Trophoblast cell (in vitro differentiated cells and primary cell): ENCODE data around the gene SERHL2.
"Not testable (repeated sequence)": the region's sequence is repeated elsewhere in the genome, so short reads cannot be mapped to it uniquely, and the experiment has no call there.

Experiments used
- DNase-seq, 2 donors: peaks; one replicate each; pipeline ENCODE4 v3.0.0-alpha.2; 2016
- H2AFZ ChIP-seq: 2 replicates; pipeline ENCODE4 v1.6.1; 2013; ENCODE audit warnings: low read length, moderate library complexity, mild to moderate bottlenecking; ENCODE audit not compliant: insufficient read depth, poor library complexity
- H2AK5ac ChIP-seq: 2 replicates; pipeline ENCODE4 v1.6.1; 2013; ENCODE audit warnings: mild to moderate bottlenecking, low read length
- H2BK120ac ChIP-seq: 2 replicates; pipeline ENCODE4 v1.6.1; 2013; ENCODE audit warnings: low read length, mild to moderate bottlenecking, moderate library complexity; ENCODE audit not compliant: insufficient read depth, poor library complexity
- H2BK12ac ChIP-seq: 2 replicates; pipeline ENCODE4 v1.6.1; 2013; ENCODE audit warnings: mild to moderate bottlenecking, low read length, moderate library complexity
- H2BK5ac ChIP-seq: 2 replicates; pipeline ENCODE4 v1.6.1; 2013; ENCODE audit warnings: low read length, low read depth, moderate library complexity, mild to moderate bottlenecking; ENCODE audit not compliant: poor library complexity
- H3K14ac ChIP-seq: 2 replicates; pipeline ENCODE4 v1.6.1; 2013; ENCODE audit warnings: mild to moderate bottlenecking, low read length
- H3K18ac ChIP-seq: 2 replicates; pipeline ENCODE4 v1.6.1; 2013; ENCODE audit warnings: mild to moderate bottlenecking, low read length
- H3K23ac ChIP-seq: 2 replicates; pipeline ENCODE4 v1.6.1; 2013; ENCODE audit warnings: low read length
- H3K27ac ChIP-seq: 2 replicates; pipeline ENCODE4 v1.5.1; 2013; ENCODE audit warnings: low read depth, mild to moderate bottlenecking, inconsistent platforms, low read length, moderate library complexity
- H3K27me3 ChIP-seq: 2 replicates; pipeline ENCODE4 v1.6.1; 2013; ENCODE audit warnings: inconsistent platforms, mild to moderate bottlenecking, low read length, moderate library complexity; ENCODE audit not compliant: insufficient read depth
- H3K36me3 ChIP-seq, 2 experiments: 1 replicate in 1 of 2; 2 replicates in 1 of 2; pipeline ENCODE4 v1.6.1; 2013; ENCODE audit warnings: low read length in 2 of 2, mild to moderate bottlenecking in 2 of 2, moderate library complexity in 1 of 2; ENCODE audit not compliant: insufficient read depth in 2 of 2, control insufficient read depth in 1 of 2
- H3K4ac ChIP-seq: 2 replicates; pipeline ENCODE4 v1.6.1; 2013; ENCODE audit warnings: low read depth, mild to moderate bottlenecking, low read length, moderate library complexity
- H3K4me1 ChIP-seq, 2 experiments: 1 replicate in 1 of 2; 2 replicates in 1 of 2; pipeline ENCODE4 v1.6.1; 2013; ENCODE audit warnings: low read length in 2 of 2, mild to moderate bottlenecking in 2 of 2, moderate library complexity in 1 of 2; ENCODE audit not compliant: insufficient read depth in 2 of 2, control insufficient read depth in 1 of 2
- H3K4me2 ChIP-seq: 2 replicates; pipeline ENCODE4 v1.6.1; 2013; ENCODE audit warnings: inconsistent platforms, mild to moderate bottlenecking, low read length, moderate library complexity
- H3K4me3 ChIP-seq: 2 replicates; pipeline ENCODE4 v1.5.1; 2013; ENCODE audit warnings: mild to moderate bottlenecking, low read depth, low read length, inconsistent platforms
- H3K79me1 ChIP-seq: one replicate; pipeline ENCODE4 v1.6.1; 2013; ENCODE audit warnings: low read length
- H3K79me2 ChIP-seq: 2 replicates; pipeline ENCODE4 v1.6.1; 2013; ENCODE audit warnings: low read length, mild to moderate bottlenecking; ENCODE audit not compliant: control insufficient read depth, insufficient read depth, poor library complexity
- H3K9ac ChIP-seq: 2 replicates; pipeline ENCODE4 v1.6.1; 2013; ENCODE audit warnings: mild to moderate bottlenecking, low read length
- H3K9me3 ChIP-seq: 2 replicates; pipeline ENCODE4 v1.6.1; 2013; ENCODE audit warnings: low read depth, mild to moderate bottlenecking, control low read depth, inconsistent platforms, low read length; ENCODE audit not compliant: insufficient read depth
- H4K12ac ChIP-seq: 2 replicates; pipeline ENCODE4 v1.6.1; 2013; ENCODE audit warnings: low read depth, mild to moderate bottlenecking, low read length, moderate library complexity
- H4K8ac ChIP-seq: 2 replicates; pipeline ENCODE4 v1.6.1; 2013; ENCODE audit warnings: low read depth, mild to moderate bottlenecking, low read length, moderate library complexity
- H4K91ac ChIP-seq: one replicate; pipeline ENCODE4 v1.6.1; 2013; ENCODE audit warnings: low read depth, mild to moderate bottlenecking, low read length, moderate library complexity
- WGBS: extraction: QIAGEN DNeasy Blood & Tissue Kit; methylation state at CpG from one replicate; pipeline ENCODE4 v1.1.7; 2013; ENCODE audit warnings: missing lambda C conversion rate; ENCODE audit not compliant: insufficient read length, insufficient coverage; ENCODE audit errors: extremely low coverage; 5-methylcytosine and 5-hydroxymethylcytosine counted together

Gene SERHL2

DNA sequence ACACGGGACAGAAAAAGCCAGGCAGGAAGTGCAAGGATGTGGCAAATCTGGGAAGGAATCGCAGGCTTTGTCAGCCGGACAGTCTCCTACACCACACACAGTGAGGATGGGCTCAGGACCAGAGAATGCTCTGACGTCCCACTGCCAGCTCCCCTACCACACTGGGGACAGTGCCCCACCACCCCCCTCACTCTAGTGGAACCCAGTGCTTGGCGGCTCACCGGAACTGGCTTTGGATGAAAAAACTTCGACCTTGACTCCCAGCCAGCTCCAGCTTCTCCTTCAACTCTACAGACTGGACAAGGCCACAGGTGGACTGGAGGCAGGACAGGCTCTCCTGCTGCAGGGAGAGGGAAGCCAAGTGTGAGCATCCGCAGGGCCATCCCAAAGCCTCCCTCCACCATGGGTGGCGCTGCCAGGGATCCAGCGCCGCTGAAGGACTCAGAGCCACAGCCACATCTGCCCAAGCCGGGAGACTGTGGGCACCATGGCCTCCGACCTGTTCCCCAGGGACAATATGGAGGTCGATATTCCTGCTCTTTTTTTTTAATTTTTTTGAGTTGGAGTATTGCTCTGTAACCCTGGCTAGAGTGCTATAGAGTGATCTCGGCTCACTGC, 24.0 kb downstream of the SERHL2 start:
- Histone ChIP-seq H3K9me3 (no peaks in the 10 kb centered on the region), H3K14ac (no peak overlapping the region), H3K4ac (no peak overlapping the region), H2AK5ac (no peak overlapping the region), H2AFZ (no peak overlapping the region), H3K9ac (no peak overlapping the region), H4K12ac (no peak overlapping the region), H3K4me3 (no peak overlapping the region), H2BK12ac (no peak overlapping the region), H3K23ac (no peak overlapping the region), H4K8ac (no peak overlapping the region), H3K36me3 (peaks cover 47 to 48% of the 10 kb centered on the region in 2 experiments), H3K79me2 (peaks cover 3% of the 10 kb centered on the region), H2BK5ac (no peak overlapping the region), H4K91ac (no peak overlapping the region), H3K4me1 (peaks cover 0 to 6% of the 10 kb centered on the region in 2 experiments), H3K27ac (no peak overlapping the region), H3K27me3 (no peaks in the 10 kb centered on the region), H3K79me1 (peaks cover 4% of the 10 kb centered on the region), H3K18ac (no peak overlapping the region), H2BK120ac (no peak overlapping the region), H3K4me2 (no peak overlapping the region)
- DNase-seq: no peak
- no CpG with 5 or more reads among the region's 15 CpGs for WGBS

DNA sequence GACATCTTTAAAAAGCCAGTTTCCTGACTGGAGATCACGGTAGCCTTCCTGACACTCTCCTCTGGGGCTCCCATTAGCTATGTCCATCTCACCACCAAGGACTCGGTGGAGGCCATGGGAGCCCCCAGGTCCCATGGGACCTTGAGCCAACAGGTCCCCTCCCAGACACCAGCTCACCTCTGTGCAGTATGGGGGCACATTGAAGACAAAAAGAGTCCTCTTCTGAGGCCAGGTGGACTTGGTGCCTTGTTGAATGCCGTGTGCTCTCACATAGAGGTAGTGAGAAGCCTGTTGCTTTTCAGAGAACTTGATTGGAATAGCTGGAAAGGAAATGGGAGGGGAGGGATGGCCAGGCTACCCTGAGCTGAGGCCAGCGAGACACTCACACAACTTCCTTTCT, 26.3 kb downstream of the SERHL2 start:
- DNase-seq, H4K91ac ChIP-seq, H3K4ac ChIP-seq, H3K18ac ChIP-seq, H2BK120ac ChIP-seq, H3K23ac ChIP-seq, H3K27me3 ChIP-seq, H3K79me2 ChIP-seq, H2BK5ac ChIP-seq, H3K4me2 ChIP-seq, H2AFZ ChIP-seq, H3K14ac ChIP-seq, H3K4me3 ChIP-seq, H4K12ac ChIP-seq, H3K4me1 ChIP-seq, H3K9ac ChIP-seq, H2AK5ac ChIP-seq, H4K8ac ChIP-seq, H3K27ac ChIP-seq, H3K79me1 ChIP-seq, H3K9me3 ChIP-seq, H2BK12ac ChIP-seq: not testable (repeated sequence)
- peaks cover 48 to 51% of the 10 kb centered on the region in 2 experiments for H3K36me3 ChIP-seq
- no CpG with 5 or more reads among the region's 4 CpGs for WGBS

DNA sequence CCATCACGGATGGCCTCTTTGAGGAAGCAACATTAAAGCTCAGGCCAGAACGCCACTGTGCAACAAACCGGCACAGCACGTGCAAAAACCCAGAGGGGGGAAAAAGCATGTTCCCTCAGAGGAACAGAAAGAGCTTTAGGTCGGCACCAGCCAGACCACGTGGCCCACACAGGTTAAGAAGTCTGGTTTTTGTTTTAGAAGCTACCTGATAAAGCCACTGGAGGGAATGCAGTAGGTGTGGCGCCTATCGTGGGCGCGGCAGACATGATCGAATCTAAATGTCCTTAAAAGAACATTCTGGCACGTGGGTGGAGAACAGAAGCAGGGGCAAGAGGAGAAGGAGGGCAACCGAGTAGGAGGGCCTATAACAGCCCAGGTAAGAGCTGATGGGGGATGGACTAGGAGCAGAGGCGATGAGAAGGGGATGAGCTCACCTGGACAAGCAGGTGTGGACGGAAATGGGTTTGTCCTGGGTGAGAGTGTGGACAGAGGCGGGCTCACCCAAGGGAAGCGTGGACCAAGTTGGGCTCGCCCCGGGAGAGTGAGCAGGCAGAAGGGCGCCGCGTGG, 27.5 kb downstream of the SERHL2 start:
- H3K27ac ChIP-seq: peak overlapping the region; percentile 76
- H3K79me1 ChIP-seq, H3K18ac ChIP-seq, H3K27me3 ChIP-seq, DNase-seq, H3K4me1 ChIP-seq, H3K9ac ChIP-seq, H2BK12ac ChIP-seq, H3K9me3 ChIP-seq, H3K79me2 ChIP-seq, H2BK120ac ChIP-seq, H3K23ac ChIP-seq, H2AK5ac ChIP-seq: not testable (repeated sequence)
- H3K4me3 ChIP-seq: peak overlapping the region; percentile 96
- H2BK5ac ChIP-seq: peak overlapping the region; percentile 58
- H4K91ac ChIP-seq: peak overlapping the region; percentile 91
- H4K12ac ChIP-seq: peak overlapping the region; percentile 94
- peak overlapping the region; percentile 95 for H3K14ac ChIP-seq
- no CpG with 5 or more reads among the region's 22 CpGs for WGBS
- peaks cover 54% of the 10 kb centered on the region in 2 experiments for H3K36me3 ChIP-seq
- H3K4ac ChIP-seq: peak overlapping the region; percentile 74
- H2AFZ ChIP-seq: peak overlapping the region; percentile 23
- H3K4me2 ChIP-seq: peak overlapping the region; percentile 62
- H4K8ac ChIP-seq: peak overlapping the region; percentile 98

DNA sequence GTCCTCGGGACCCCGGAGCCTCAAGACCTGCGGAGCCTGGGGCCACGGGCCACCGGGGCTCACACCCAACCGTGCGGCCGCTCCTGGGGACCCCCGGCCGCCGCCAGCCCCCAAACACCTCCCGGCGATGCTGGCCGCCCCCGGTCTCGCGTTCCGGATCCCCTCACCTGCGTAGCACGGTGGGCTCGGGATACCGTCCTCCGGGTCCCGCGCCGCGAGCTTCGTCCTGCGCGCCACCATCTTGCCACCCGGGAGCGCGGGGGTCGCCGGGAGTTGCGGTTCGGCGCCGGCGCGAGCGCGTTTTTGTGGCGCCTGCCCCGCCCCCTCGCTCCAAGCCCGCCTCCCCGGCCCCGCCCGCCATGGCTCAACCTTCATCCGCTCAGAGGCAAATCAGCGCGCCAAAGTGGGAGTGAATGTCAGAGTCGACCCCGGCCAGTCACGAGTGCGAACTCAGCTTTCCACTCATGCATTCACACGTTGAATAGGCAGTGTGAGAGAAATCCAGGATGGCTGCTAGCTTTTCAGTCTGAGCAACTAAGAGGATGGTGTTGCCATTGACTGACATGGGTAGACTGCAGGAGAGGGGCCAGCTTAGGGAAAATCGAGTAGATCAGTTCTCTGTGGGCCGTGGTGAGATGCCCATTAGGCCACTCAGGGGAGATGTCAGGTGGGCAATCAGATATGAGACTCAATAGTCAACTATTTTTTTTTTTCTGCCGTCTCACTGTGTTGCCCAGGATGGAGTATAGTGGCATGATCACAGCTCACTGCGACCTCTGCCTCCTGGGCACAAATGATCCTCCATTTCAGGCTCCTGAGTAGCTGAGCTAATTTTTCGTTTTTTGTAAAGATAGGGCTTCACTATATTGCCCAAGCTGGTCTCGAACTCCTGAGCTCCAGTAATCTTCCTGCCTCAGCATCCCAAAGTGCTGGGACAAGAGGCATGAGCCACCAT, 28.3 kb downstream of the SERHL2 start:
- no CpG with 5 or more reads among the region's 64 CpGs for WGBS
- H3K79me2 ChIP-seq: peaks cover 3% of the 10 kb centered on the region
- peak overlapping the region; percentile 85 for H3K9ac ChIP-seq
- peak overlapping the region; percentile 90 for H3K18ac ChIP-seq
- H3K4me3 ChIP-seq: peak overlapping the region; percentile 96
- H3K4me2 ChIP-seq: peak overlapping the region; percentile 71
- peak overlapping the region; percentile 23 for H2AFZ ChIP-seq
- peaks cover 4% of the 10 kb centered on the region for H3K79me1 ChIP-seq
- peak overlapping the region; percentile 76 for H3K27ac ChIP-seq
- DNase-seq: peak; percentile 48 to 61
- peak overlapping the region; percentile 74 for H3K4ac ChIP-seq
- peak overlapping the region; percentile 98 for H4K8ac ChIP-seq
- H3K9me3 ChIP-seq: no peaks in the 10 kb centered on the region
- peaks cover 0 to 6% of the 10 kb centered on the region in 2 experiments for H3K4me1 ChIP-seq
- peak overlapping the region; percentile 6 for H2BK12ac ChIP-seq
- peak overlapping the region; percentile 94 for H4K12ac ChIP-seq
- peak overlapping the region; percentile 58 for H2BK5ac ChIP-seq
- peak overlapping the region; percentile 91 for H4K91ac ChIP-seq
- H2AK5ac ChIP-seq: no peak overlapping the region
- peak overlapping the region; percentile 95 for H3K14ac ChIP-seq
- H3K27me3 ChIP-seq: no peaks in the 10 kb centered on the region
- no peak overlapping the region for H3K23ac ChIP-seq
- H2BK120ac ChIP-seq: peak overlapping the region; percentile 85
- H3K36me3 ChIP-seq: peaks cover 52 to 56% of the 10 kb centered on the region in 2 experiments
